ENCODE data around the gene ZNF398.
"Not testable (repeated sequence)": the region's sequence is repeated elsewhere in the genome, so short reads cannot be mapped to it uniquely, and the experiment has no call there.

ZNF398 gene

GRCh38 chr7:149198161-149198816, 51.0 kb downstream of the ZNF398 start:
- DNase-seq = no peak

- DNase-seq = no peak
These were observed 52.2 kb downstream of the ZNF398 start for GRCh38 chr7:149199234-149199995.

DNA sequence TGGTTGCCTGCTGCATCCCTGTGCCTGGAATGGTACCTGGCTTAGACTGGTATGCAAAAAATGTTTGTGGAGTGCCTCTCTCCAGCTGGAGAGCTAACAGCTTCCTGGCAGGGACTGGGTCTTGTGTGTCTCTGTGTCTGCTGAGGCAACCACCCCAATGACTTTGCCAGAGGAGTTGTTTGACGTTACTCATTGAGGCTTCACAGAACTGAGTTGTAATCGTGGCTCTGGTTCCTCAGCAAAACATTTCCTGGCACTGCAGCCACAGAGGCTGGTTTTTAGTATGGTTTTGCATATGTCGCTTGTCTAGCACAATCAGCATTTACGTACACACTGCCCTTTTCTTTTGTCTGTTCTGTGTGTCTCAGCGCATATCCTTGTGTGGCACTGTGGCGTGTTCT, 55.6 kb downstream of the ZNF398 start:
- DNase-seq = peak; percentile 87

DNA sequence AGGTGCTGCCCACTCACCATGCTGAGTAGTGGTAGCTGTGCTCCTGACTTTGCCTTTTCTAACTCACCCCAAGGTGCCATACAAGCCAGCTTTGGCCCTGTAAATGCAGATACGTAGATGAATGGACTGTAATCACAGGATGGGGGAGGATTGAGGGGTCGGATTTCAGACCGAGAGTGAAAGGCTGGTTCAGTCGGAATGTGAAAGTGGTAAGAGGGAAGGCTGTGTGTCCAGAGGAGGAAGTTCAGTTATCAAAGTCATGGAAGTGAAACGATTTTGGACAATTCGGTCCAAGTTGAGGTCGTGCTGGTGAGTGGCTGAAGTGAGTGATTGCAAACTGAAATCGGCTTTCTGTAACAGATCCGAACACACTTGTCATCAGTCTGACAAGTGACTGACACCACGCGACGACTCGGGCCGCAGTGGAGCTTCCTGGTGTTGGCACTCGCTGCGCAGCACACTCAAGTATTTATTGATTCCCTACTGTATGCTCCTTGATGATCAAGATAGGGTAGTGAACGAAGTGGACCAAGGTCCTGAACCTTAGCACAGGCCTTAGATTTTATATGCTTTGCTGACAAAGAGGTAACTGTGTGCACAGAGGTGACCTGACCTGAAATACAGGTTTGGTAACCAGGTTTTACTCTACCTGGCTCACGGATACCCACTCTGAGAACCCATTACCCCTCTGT, 58.6 kb downstream of the ZNF398 start:
- no peak for DNase-seq

DNA sequence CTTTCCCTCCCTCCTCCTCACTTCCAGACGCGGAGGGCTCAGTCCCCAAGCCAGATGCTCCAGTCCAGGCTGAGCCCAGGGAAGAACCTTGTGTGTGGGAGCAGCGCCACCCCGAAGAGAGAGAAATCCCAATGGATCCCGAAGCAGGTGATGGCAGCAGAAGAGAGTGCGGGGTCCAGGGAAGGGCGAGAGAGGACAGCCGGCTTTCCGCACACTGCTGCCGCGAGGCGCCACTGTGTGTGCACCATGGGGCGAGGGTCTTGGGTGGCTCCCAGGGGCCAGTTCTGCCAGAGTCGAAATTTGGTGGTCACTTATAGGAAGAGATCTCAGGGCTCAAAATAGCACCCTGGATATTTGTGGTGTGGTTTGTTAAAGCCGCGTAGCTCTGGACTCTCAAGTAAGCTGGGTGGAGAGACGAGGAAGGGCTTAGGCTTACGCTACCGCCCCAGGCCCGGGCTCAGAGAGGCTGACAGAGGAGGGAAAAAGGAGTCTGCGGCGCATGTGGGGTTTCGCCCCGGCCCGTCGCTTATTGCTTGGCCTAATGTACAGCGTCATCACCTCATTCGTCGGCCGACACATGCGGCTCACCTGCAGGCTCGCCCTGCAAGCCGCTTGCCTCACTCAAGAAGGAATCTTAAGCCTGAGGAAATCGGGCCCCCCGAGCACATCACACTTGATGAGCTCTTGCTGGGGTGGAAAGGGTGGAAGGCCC, 60.2 kb downstream of the ZNF398 start:
- DNase-seq = no peak

GRCh38 chr7:149209518-149210269, 62.4 kb downstream of the ZNF398 start:
- DNase-seq = peak; percentile 91

GRCh38 chr7:149210551-149210950, 63.3 kb downstream of the ZNF398 start:
- DNase-seq = no peak

GRCh38 chr7:149214020-149214720, 66.9 kb downstream of the ZNF398 start:
- DNase-seq = no peak

- no peak for DNase-seq
These were observed 69.1 kb downstream of the ZNF398 start for GRCh38 chr7:149216402-149216801.

GRCh38 chr7:149217570-149217969, 70.3 kb downstream of the ZNF398 start:
- DNase-seq = no peak

DNA sequence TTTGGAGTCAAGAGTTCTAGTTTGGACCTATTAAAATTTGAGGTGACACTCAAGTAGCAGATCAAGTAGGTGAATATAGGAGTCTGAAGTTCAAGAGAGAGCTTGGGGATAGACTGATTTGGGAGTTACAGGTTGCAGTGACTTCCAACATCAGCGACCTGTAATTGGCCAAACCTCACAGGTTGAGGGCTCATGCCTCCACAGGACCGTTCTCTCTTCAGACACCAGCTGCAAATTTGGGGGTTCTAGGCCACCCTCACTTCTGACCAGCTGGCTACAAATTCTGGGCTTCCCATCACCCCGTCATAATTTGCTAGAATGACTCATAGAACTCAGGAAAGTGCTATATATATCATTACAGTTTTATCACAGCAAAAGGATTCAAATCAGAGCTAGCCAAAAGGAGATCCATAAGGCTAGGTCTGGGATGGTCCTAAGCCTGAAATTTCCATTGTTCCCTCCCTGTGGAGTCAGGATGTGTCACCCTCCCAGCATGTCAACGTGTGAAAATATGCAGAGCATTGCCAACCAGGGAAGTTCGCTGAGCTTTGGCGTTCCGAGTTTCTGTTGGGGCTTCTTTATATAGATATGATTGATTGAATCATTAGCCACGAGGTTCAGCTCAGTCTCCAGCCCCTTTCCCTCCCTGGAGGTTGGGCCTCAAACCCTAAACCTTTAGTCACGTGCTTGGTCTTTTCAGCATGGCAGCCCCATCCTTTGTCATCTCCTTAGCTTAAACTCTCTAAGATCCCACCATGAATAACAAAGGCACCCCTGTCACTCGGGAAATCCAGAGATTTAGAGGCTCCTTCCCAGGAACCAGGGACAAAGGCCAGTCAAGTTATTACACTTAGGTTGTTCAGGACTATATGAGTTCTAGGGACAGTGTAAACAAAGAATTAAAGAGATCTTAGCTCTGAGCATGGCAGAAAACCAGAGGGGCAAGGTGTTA, 71.5 kb downstream of the ZNF398 start:
- no peak for DNase-seq

GRCh38 chr7:149220534-149220933, 73.3 kb downstream of the ZNF398 start:
- no peak for DNase-seq

DNA sequence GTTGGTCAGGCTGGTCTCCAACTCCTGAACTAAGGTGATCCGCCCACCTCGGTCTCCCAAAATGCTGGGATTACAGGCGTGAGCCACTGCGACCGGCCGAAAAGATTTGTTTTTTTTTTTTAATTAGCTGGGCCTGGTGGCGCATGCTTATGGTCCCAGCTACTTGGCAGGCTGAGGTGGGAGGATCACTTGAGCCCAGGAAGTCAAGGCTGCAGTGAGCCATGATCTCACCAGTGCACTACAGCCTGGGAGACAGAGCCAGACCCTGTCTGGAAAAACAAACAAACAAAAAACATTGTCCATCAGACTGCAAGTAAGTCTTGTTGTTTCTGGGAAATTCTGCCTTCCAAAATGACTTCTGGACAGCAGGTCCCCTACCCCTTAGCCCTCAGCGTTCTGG, 75.9 kb downstream of the ZNF398 start:
- DNase-seq = no peak

- DNase-seq = no peak
These were observed 76.5 kb downstream of the ZNF398 start for GRCh38 chr7:149223761-149224160.

- DNase-seq = no peak
These were observed 77.1 kb downstream of the ZNF398 start for GRCh38 chr7:149224352-149224751.

- DNase-seq = no peak
These were observed 77.9 kb downstream of the ZNF398 start for GRCh38 chr7:149225106-149225505.

DNA sequence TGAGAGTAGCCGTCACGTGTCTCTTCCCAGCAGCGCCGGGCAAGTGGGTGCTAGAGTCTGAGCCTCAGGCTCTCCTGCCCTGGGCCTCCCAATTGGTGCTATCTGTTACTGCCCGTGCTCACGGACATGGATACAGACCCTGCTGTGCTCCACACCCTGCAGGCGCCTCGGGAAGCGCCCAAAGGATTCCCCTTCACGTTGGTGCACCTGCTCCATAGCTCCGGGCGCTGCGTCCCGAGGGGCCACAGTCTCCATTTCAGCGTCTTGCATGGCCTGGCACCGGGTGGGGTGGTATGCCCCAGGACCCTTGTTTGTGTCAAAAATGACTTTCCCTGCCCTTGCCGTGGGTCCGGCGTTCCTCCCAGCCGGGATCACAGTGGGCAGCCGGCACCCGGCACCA, 78.4 kb downstream of the ZNF398 start:
- DNase-seq = no peak

DNA sequence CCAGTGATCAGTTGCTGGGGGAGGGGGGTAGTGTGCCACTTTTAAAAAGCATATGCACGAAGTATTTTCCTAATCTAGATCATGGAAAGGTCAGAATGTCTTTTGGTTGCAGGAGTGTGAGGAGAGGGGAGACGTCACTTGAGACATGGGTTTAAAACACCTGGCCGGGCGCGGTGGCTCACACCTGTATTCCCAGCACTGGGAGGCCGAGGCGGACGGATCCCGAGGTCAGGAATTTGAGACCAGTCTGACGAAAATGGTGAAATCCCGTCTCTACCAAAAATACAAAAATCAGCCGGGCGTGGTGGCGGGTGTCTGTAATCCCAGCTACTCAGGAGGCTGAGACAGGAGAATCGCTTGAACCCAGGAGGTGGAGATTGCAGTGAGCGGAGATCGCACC, 79.1 kb downstream of the ZNF398 start:
- DNase-seq = not testable (repeated sequence)

- DNase-seq = no peak
These were observed 79.7 kb downstream of the ZNF398 start for GRCh38 chr7:149226840-149227494.

DNA sequence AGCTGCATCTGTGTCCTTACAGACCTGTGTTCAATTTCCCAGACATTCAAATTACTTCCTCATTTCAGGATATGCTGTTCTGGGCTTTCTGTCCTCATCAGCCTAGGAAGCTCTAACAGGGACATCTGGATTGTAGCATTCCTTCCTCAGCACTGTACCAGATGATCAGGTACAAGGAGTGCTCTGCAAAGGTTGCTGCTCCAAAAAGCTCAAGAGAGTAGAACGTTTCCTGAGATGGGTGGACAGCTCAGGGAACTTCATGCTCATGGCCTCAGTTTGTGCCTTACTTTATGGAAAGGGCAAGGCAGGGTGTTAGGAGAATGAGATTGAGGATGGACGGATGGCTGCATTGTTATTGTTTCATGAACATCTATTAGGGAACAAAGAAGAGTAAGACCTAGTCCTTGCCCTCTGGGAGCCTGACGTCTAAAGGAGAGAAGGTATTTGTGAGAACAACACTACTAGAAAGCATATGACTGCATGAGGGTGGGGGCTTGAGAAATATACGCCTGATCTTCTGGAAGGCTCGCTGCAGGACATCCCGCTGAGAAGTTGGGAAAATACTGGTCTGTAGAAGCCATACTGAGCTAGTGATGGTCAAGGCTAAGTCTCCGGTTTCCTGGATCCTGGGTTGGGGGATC, 81.7 kb downstream of the ZNF398 start:
- no peak for DNase-seq
